Thyroid gland (tissue), 4 donors: ENCODE results near the gene CDR2L.

Source experiments
- POLR2A ChIP-seq, 2 donors: fragments of 450-650 bp; IDR thresholded peaks; one replicate each; pipeline ENCODE4 v1.6.1; 2017; ENCODE audit warnings: antibody characterized with exemption in 2 of 2, mild to moderate bottlenecking in 2 of 2, moderate library complexity in 1 of 2
- TF ChIP-seq, protein P1 (sequence below), 6 experiments: fragments of 200-600 bp in 3 of 6; fragments of 450-650 bp in 3 of 6; sonication (generic) in 3 of 6; IDR thresholded peaks; one replicate each; pipeline ENCODE4 v1.5.1; 2016 to 2019; ENCODE audit warnings: antibody characterized with exemption in 6 of 6, mild to moderate bottlenecking in 2 of 6, inconsistent platforms in 1 of 6, moderate library complexity in 1 of 6

- TF ChIP-seq, protein P1, sequence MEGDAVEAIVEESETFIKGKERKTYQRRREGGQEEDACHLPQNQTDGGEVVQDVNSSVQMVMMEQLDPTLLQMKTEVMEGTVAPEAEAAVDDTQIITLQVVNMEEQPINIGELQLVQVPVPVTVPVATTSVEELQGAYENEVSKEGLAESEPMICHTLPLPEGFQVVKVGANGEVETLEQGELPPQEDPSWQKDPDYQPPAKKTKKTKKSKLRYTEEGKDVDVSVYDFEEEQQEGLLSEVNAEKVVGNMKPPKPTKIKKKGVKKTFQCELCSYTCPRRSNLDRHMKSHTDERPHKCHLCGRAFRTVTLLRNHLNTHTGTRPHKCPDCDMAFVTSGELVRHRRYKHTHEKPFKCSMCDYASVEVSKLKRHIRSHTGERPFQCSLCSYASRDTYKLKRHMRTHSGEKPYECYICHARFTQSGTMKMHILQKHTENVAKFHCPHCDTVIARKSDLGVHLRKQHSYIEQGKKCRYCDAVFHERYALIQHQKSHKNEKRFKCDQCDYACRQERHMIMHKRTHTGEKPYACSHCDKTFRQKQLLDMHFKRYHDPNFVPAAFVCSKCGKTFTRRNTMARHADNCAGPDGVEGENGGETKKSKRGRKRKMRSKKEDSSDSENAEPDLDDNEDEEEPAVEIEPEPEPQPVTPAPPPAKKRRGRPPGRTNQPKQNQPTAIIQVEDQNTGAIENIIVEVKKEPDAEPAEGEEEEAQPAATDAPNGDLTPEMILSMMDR (IDR thresholded peaks at IDR 0.05): no peak
- TF ChIP-seq POLR2A (IDR thresholded peaks at IDR 0.05): no peak
Measured at GRCh38 chr17:74960570-74961342, 26.7 kb upstream of the CDR2L start.
